HG03175 (cell line): ENCODE data around the gene TFE3.

ENCODE experiments used
- ATAC-seq: cut with Tn5 transposase; IDR thresholded peaks from one replicate; pipeline ENCODE4 v1.9.1; 2021; ENCODE audit warnings: mild to moderate bottlenecking, moderate library complexity; ENCODE audit not compliant: unreplicated experiment

The TFE3 gene

DNA sequence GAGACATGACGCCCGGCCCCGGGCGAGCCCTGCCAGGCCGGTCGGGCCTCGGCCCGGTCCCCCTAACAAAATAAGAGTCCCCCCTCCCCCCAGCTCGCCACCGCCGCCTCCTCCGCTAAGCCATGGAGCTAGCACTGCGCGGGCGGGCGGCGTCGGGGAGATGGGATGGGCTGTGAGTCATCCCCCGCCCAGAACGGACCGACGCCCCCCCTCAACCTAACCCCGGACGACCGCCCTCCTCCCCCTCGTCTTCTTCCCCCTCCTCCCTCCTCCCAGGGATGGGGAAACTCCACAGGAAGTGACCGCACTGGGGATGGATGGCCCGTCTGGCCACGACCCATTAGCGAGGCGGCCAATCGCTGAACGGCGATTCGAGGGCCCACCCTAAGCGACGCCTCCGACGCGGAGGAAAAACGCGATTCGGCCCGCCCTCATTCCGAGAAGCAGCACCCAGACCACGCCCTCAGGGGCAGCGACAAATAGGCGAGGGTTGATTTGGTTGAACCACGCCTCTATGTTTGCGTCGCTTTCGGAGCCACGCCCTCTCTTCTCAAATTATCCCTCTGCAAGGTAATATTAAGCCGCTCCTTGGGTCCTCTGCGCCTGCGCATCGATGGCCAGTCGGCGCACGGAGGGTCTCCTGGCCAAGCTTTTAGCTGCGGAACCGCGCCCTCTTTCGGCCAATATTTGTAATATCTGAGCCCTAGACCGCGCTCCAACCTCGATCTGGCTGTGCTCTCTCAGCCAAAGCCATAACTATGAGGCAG, at the start of gene TFE3:
Gene TFE3, minus strand, starts transcription at position 138 of the 767 bp plus-strand sequence. Its CDS starts 131 bp downstream, at position 7.
- peak; percentile 95 for ATAC-seq

DNA sequence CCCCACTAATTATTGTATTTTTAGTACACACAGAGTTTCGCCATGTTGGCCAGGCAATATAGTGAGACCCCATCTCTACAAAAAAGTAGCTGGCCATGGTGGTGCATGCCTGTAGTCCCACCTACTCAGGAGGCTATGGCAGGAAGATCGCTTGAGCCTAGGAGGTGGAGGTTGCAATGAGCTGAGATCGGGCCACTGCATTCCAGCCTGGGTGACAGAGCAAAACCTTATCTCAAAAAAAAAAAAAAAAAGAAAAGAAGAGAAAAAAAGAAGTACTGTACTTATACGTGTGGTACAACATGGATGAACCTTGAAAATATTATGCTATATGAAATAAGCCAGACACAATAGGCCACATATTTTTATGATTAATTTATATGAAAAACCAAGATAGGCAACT, 46.4 kb upstream of the TFE3 start:
- no peak for ATAC-seq

- ATAC-seq, result no peak
Observed at GRCh38 chrX:49082271-49082871, 39.2 kb upstream of the TFE3 start.

DNA sequence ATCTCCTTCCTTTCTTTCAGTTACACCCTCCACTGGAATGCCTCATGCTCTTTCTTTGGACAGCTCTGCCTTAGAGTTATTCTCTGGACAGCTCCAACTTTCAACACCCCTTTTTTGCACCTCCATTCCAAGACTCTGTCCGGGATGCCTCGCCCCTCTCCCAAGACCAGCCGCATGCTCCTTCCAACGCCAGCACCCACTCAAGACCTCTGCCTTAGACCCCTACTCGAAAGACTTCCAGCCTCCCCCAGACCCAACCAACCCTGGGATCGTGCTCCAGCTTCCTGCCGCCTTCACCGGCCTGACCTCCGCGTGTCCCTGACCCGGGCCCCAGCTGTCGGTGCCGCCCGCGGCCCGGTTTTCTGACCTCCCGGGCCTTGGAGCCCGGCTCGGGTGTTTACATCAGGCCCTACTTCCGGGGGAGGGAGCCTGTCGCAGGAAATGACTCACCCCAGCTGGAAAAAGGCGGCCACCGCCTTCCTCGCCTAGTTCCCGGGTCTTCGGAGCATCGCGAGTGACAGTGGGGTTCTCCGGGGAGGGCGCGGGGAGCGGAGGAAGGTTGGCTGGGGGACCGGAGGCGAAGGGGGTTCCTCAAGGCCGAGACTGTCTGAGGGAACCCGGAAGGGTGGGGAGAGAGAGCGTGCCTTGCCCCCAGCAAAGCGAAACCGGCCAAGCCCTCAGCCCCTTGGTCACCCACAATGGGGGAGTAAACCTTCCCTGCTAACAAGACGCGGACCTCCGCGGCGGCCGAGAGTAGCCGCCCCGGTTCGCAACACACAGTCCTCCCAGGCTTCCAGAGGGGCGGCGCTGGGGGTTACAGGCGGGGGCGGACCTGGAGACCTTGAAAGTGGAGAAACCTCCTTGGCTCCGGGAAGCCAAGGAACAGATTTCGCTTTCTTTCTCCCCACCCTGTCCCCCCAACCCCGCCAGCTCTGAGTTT, 36.6 kb upstream of the TFE3 start, which contains the start of gene WDR45:
Gene WDR45, minus strand, starts transcription at position 399 of the 940 bp plus-strand sequence. CDS start 1,792 bp downstream, outside the sequence.
- ATAC-seq, result peak; percentile 84

- no peak for ATAC-seq
Observed at GRCh38 chrX:49077941-49078340, 34.8 kb upstream of the TFE3 start.

DNA sequence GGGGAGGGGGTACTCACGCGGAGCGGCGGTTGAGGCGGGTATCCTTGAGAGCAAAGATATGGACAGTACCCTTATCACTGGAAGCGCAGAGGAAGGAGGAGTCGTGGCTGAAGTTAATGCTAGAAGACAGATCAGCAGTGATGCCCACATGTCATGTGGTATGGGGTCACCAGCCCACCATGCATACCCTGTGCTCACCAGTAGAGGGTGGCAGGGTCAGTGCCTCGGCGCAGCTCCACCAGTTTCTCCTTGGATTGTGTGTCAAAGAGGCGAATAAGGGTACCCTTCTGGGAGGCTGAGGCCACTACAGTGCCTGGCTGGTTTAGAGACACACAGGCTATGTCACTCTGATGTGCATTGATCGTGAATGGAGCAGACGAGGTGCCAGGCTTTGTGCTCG, 32.2 kb upstream of the TFE3 start:
- no peak for ATAC-seq

DNA sequence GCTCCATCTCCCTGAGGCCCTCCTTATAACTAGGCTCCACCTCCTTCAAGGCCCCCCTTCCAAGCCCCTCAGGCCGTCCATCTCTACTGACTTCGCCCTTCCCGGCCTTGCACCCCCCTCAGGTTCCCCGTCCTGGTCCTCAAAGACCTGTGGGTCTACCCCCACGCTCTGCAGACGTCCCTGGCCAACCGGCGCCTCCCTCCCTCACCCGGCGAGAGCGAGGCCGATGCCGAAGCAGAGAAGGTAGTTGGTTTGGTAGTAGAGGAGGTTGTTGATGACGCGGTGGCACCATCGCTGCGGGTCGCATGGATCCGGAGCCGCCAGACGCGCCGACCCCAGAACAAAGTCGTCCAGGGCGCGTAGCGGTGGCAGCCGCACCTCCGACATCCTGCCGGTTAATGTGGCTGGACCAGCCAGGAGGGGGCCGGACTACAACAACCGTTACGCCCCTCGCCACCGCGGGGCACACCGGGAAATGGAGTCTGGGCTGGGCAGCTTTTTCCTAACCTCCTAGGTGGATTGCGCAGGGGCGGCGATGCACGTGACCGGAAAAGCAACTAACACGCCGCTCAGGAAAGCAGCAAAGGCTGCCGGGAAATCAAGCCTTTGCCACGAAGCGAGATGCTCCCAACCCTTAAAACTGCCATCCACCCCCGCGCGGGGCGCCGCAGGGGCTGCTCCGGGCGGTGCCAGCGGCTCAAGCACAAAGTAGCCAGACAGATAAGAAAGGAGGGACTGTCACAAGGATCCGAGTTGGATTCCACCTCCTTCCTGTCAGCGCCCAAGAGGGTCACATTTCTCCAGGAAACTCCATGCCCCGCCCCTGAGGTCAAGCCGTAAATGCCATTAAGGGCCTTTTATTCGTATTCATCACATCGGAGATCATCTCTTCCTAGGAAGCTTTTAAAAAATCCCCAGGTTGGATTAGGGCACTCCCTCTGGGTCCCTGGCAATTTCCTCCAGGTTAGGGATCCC, 30.7 kb upstream of the TFE3 start, which contains the start of gene PRAF2:
Gene PRAF2, minus strand, starts transcription at position 402 of the 975 bp plus-strand sequence. Its CDS starts 15 bp downstream, at position 387.
- peak; percentile 89 for ATAC-seq

DNA sequence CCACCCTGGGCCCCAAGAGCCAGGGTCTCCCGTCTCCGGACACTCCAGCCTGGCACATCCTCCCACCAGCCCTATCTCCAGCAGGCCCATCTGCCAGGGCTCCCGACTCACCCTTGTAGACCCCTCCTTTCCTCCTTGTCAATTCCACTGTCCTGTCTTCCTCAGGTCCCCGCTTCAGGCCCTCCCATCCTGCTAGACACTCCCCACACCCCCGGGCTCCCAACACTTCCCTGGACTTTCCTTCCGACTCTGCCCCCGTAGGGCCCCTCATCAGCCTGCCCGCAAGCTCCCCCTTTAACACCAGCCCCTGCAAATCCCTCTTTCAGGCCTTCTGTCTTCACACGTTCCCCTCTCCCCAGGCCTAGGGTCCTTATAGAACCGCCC, 29.5 kb upstream of the TFE3 start:
- no peak for ATAC-seq

DNA sequence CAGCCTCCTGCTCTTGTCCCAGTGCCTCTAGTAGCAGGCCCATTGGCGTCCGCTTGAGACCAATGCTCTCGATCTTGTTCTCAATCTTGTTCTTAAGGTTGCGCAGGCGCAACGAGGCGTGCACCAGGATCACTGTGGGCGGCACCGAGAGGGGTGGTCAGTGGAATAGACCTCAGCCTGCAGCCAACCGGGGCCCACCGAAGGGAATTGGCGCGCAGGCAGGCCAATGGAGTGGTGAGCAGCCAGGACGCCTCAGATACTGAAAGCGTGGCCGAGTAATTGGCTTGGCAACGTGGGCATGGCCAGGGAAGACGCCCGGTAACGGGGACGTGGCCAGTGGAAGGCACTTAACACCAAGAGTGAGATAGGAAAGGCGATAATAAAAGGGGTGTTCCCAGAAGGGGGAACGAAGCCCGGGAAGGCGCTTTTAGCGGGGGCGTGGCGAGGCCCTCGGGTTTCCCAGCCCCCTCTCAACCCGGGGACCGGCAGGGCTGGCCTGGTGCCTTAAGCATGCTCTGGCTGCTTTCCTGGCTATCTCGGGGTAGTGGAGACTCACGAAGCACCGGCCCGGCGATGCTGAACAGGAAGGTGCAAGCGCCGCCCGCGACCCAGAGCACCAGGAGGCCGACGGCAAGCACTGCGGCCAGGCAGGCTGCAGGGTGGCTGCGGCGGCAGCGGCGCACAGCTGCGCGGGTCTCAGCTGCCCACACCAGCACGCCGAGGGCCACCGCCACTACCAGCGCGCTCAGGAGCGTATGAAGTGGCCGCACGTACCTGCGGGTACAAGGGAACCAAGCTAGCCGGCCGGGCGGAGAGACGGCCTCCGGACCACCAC, 28.9 kb upstream of the TFE3 start:
- ATAC-seq, result no peak

- ATAC-seq, result no peak
Observed at GRCh38 chrX:49070988-49071387, 27.8 kb upstream of the TFE3 start.

GRCh38 chrX:49069038-49069437, 25.9 kb upstream of the TFE3 start:
- no peak for ATAC-seq

GRCh38 chrX:49067285-49068120, 24.3 kb upstream of the TFE3 start:
- no peak for ATAC-seq

- ATAC-seq, result no peak
Observed at GRCh38 chrX:49066690-49067089, 23.5 kb upstream of the TFE3 start.

- no peak for ATAC-seq
Observed at GRCh38 chrX:49066278-49066677, 23.1 kb upstream of the TFE3 start.

GRCh38 chrX:49064735-49065134, 21.6 kb upstream of the TFE3 start:
- ATAC-seq, result no peak

DNA sequence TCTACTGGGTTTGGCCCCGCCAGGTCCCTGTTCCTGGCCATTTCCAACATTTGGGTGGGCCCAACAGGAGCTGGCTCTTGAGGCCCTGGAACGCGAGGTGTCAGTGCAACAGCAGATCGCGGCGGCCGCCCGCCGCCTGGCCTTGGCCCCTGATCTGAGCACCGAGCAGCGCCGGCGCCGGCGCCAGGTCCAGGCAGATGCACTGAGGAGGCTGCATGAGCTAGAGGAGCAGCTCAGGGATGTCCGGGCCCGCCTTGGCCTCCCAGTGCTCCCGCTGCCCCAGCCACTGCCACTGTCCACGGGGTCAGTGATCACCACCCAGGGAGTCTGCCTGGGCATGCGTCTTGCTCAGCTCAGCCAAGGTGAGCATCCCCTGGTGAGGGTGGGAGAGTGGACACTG, 21.1 kb upstream of the TFE3 start:
- no peak for ATAC-seq

DNA sequence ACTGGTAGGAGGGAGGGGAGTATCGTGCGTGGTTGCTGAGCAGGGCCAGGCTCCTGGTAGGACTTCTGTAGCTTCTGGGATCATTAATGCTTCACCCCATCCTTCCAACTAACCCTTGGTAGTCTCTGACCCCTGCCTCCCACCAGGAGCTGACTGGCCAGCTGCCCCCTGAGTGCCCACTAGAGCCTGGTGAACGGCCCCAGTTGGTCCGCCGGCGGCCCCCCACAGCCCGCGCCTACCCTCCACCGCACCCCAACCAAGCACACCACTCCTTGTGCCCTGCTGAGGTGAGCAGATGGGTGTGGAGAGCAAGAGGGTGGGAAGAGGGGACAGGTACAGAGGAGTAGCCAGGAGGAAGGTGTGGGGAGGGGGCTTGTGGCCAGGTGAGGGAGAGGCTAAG, 20.6 kb upstream of the TFE3 start:
- ATAC-seq, result no peak

- ATAC-seq, result no peak
Observed at GRCh38 chrX:49061916-49062315, 18.8 kb upstream of the TFE3 start.
